GM12864 (cell line): Measurements from ENCODE around the gene MRO.
"Not testable (repeated sequence)": the region's sequence is repeated elsewhere in the genome, so short reads cannot be mapped to it uniquely, and the experiment has no call there.

Experiments used
- DNase-seq: peaks from one replicate; pipeline ENCODE4 v3.0.0-alpha.2; 2011; ENCODE audit warnings: low read depth
- H3K4me3 ChIP-seq: 2 replicates; pipeline ENCODE4 v1.5.1; 2011; ENCODE audit warnings: mild to moderate bottlenecking, low read depth, low read length, control low read depth
- CTCF ChIP-seq: IDR thresholded peaks from 2 replicates; pipeline ENCODE4 v1.5.1; 2011; ENCODE audit warnings: low read depth, mild to moderate bottlenecking, moderate library complexity, low read length, control low read depth, inconsistent platforms; ENCODE audit errors: missing control alignments

Gene MRO

GRCh38 chr18:50839341-50839740 lies 19.5 kb upstream of the MRO start:
- H3K4me3 ChIP-seq, result no peak overlapping the region
- no peak for TF ChIP-seq CTCF
- DNase-seq, result no peak

GRCh38 chr18:50836521-50836957 lies 16.7 kb upstream of the MRO start:
- DNase-seq, result no peak
- no peak for TF ChIP-seq CTCF
- H3K4me3 ChIP-seq, result no peak overlapping the region

GRCh38 chr18:50833496-50833895 lies 13.7 kb upstream of the MRO start:
- H3K4me3 ChIP-seq, DNase-seq: not testable (repeated sequence)

GRCh38 chr18:50832754-50833153 lies 12.9 kb upstream of the MRO start:
- H3K4me3 ChIP-seq, result no peak overlapping the region
- no peak for DNase-seq
- TF ChIP-seq CTCF, result no peak

GRCh38 chr18:50830544-50830943 lies 10.7 kb upstream of the MRO start:
- DNase-seq, result peak; percentile 27
- H3K4me3 ChIP-seq, result no peak overlapping the region

GRCh38 chr18:50829644-50830043 lies 9.8 kb upstream of the MRO start:
- DNase-seq, result no peak
- H3K4me3 ChIP-seq, result no peak overlapping the region
- TF ChIP-seq CTCF, result no peak

More at GRCh38 chr18:50830544-50830943, 10.7 kb upstream of the MRO start:
- TF ChIP-seq CTCF, result no peak

GRCh38 chr18:50826027-50826426 lies 6.2 kb upstream of the MRO start:
- TF ChIP-seq CTCF, result no peak
- H3K4me3 ChIP-seq, result no peak overlapping the region
- DNase-seq, result no peak

GRCh38 chr18:50825621-50826020 lies 5.8 kb upstream of the MRO start:
- no peak overlapping the region for H3K4me3 ChIP-seq
- DNase-seq, result no peak
- no peak for TF ChIP-seq CTCF
